NCI-H1436 treated with DMSO at 0.1 percent for 48 hours (cell line): Measurements from ENCODE around the gene SPOPL.
"Not testable (repeated sequence)": the region's sequence is repeated elsewhere in the genome, so short reads cannot be mapped to it uniquely, and the experiment has no call there.

ENCODE experiments used
- DNase-seq: peaks from one replicate; lab custom pipeline; 2025; lab: John Stamatoyannopoulos, UW

Gene SPOPL

DNA sequence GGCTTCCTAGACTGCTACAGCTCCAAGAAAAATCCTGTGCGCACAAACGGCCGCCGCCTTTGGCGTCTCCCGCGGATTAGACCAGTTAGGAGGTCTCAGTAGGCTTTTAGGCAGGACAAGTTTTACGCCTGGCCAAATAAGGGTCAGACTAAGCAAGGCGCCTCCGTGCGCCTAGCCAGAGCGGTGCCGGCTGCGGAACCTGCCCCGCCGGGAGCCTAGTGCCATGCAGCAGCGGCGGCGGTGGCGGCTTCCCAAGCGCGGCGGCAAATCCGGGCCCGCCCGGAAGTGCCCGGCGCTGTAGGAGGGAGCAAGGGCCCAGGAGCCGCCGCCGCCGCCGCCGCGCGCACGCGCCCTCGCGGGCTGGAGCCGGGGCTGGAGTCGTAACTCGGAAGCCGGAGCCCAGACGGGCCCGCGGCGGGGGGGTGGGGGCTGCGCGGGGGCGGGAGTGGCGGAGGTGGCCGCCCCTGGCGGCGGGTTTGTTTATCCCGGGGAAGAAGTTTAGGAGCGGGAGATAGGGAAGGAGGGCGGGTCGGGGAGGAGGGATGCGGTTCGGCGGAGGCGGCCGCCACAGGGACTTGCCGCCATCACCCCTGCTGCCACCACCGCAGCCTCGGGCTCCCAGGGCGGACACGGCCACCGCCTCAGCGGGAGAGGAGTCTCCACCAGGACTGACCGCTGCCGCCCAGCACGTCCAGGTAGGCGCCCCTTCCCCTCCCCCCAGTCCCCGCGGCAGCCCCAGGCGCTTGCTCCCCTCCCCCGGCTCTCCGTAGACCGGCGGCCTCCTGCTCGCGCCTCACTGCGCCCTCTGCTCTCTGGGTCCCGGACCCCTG lies at the start of gene SPOPL:
Gene SPOPL (plus strand): TSS at position 346 of the 830 bp plus-strand sequence. CDS start 48,447 bp downstream, outside the sequence.
- peak; percentile 46 for DNase-seq

DNA sequence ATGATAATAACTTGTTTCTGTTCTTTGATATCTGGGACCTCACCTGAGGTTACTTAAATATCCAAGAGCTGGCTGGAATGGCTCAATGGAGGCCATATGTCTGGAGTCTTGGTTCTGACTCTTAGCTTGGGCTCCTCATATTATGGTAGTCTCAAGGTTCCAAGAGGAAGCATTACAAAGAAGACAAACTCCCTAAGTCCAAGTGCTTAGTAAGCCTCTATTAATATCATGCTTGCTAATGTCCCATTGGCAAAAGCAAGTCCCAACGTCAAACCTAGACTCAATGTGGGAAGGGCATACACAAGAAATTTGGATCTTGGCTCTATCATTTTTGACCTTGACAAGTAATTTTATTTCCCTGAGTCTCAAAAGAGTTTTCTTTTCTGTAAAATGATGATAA lies 49.2 kb upstream of the SPOPL start:
- no peak for DNase-seq

DNA sequence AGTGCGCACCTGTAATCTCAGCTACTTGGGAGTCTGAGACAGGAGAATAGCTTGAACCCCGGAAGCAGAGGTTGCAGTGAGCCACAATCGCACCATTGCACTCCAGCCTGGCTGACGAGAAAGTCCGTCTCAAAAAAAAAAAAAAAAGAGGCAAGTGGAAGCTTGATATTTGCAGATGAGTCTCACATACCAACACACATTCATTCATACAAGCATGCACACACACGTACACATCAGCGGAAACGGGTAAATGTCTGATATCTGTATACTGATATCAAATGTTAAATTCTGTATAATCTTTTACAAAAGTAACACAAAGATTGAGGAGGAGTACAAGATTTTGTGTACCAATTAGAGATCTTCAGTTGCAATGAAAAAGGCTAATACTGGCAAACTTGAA lies 47.8 kb upstream of the SPOPL start:
- DNase-seq: no peak

DNA sequence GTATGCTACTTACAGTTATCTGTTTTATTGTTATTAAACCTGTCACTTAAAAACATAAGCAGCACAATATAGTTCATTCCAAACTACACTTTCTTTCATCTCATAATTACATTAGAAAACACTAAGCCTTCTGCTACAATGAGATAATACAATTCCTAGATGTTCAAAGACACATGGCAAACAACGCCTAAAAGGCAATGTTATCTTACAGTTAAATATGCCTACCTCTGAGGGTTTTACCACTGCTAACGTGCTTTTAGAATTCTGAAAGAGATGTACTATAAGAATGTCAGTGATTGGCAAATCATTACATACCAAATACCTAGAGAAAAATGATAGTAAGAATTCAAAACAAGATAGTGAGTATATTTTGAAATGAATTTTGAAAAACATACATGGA lies 46.8 kb upstream of the SPOPL start:
- DNase-seq: no peak

GRCh38 chr2:138455275-138455674 lies 46.3 kb upstream of the SPOPL start:
- no peak for DNase-seq

DNA sequence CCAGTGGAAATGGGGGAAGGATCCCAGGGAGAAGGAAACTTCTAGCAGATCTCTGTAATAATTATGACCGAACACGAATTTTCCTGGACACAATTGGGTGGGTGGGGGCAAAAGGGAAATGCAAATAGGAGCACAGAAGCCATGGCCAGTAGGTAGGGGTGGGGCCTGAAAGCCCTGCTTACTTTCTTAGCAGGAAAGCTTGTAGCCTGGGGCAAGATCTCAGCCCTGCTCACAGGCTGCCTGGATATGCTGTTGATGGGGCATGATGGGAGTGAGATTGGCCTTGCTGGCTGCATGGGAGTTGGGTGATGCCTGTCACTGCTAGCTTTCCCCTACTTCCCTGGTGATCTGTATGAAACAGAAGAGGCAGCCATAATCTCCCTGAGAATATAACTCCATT lies 45.9 kb upstream of the SPOPL start:
- DNase-seq: no peak

DNA sequence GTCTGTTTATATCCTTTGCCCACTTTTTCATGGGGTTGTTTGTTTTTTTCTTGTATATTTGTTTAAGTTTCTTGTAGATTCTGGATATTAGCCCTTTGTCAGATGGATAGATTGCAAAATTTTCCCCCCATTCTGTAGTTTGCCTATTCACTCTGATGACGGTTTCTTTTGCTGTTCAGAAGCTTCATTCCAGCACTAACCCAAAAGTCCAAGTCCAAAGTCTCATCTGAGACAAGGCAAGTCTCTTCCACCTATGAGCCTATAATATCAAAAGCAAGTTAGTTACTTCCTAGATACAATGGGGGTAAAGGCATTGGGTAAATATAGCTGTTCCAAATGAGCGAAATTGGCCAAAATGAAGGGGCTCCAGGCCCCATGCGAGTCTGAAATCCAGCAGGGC lies 38.9 kb upstream of the SPOPL start:
- DNase-seq: not testable (repeated sequence)

DNA sequence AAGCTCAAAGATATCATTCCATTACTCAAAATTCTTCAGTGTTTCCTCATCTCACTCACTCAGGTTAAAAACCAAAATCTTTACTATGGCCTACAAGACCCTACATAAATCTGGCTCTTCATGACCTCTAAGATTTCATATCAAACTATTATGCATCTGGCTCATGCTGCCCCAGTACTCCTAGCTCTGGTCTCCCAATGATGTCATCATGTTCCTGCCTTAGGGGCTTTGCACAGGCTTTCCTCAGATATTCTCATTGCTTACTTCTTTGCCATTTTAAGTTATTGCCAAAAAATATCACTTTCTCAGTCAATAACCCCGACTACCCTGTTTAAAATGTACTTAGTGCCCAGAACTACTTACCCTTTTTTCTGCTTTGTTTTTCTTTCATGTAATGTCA lies 33.0 kb upstream of the SPOPL start:
- no peak for DNase-seq

- DNase-seq: no peak
Measured at GRCh38 chr2:138469411-138469810, 32.2 kb upstream of the SPOPL start.

GRCh38 chr2:138470941-138471340 lies 30.6 kb upstream of the SPOPL start:
- no peak for DNase-seq

GRCh38 chr2:138474100-138474825 lies 27.3 kb upstream of the SPOPL start:
- DNase-seq: no peak

DNA sequence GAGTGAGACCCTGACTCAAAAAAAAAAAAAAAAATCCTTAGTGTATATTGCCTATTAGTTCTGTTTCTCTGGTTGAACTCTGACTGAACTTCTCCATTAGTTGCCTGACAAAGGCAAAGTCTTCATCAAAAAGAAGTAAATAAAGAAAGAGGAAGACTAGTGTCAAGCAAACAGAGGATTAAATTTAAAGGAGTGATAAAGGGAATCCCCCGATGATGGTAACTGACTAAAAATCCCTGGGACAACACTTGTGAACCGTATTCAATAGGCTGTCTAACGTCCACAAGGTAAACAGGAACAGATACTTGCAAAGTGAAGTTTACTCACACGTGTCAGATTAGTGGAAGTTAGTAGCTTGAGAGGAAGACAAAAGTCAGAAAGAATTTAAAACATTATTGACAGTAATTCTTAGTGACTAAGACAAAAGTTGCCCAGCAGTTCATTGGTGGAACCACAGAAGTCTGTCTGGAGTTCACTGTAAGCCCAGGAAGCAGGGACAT lies 26.2 kb upstream of the SPOPL start:
- no peak for DNase-seq

DNA sequence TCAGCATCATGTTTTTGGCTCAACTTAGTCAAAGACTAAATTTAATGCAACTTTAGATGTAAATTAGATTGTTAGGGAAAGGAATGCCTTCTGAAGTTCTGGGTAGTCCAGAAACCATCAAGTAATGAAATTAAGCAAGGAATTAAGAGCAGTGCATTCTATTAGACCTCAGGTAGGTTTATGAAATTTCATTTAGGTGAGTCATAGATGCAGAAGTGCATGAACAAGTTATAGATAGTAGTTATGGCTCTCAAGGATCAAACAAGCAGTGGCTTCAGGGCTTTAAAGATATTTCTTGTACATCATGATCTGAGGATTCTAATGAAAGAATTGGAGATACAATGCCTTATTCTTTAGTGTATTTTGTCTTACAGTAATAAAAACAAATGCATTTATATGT lies 25.4 kb upstream of the SPOPL start:
- no peak for DNase-seq

GRCh38 chr2:138476940-138477339 lies 24.6 kb upstream of the SPOPL start:
- no peak for DNase-seq

GRCh38 chr2:138482796-138483195 lies 18.8 kb upstream of the SPOPL start:
- DNase-seq: not testable (repeated sequence)

- no peak for DNase-seq
Measured at GRCh38 chr2:138485019-138485418, 16.6 kb upstream of the SPOPL start.

GRCh38 chr2:138486363-138487198 lies 15.0 kb upstream of the SPOPL start:
- DNase-seq: no peak

- no peak for DNase-seq
Measured at GRCh38 chr2:138490673-138491494, 10.7 kb upstream of the SPOPL start.

GRCh38 chr2:138491495-138491862 lies 10.1 kb upstream of the SPOPL start:
- DNase-seq: no peak

- no peak for DNase-seq
Measured at GRCh38 chr2:138492160-138492559, 9.4 kb upstream of the SPOPL start.

GRCh38 chr2:138493334-138493733 lies 8.2 kb upstream of the SPOPL start:
- no peak for DNase-seq
